ENCODE data around the gene PIM3. TPM values are rescaled to one million over a fixed set of nuclear protein-coding genes. Genes with fewer than 3 reads are reported as not detected.

The PIM3 gene
- polyA plus RNA-seq, 1 donor: 41.5 TPM

DNA sequence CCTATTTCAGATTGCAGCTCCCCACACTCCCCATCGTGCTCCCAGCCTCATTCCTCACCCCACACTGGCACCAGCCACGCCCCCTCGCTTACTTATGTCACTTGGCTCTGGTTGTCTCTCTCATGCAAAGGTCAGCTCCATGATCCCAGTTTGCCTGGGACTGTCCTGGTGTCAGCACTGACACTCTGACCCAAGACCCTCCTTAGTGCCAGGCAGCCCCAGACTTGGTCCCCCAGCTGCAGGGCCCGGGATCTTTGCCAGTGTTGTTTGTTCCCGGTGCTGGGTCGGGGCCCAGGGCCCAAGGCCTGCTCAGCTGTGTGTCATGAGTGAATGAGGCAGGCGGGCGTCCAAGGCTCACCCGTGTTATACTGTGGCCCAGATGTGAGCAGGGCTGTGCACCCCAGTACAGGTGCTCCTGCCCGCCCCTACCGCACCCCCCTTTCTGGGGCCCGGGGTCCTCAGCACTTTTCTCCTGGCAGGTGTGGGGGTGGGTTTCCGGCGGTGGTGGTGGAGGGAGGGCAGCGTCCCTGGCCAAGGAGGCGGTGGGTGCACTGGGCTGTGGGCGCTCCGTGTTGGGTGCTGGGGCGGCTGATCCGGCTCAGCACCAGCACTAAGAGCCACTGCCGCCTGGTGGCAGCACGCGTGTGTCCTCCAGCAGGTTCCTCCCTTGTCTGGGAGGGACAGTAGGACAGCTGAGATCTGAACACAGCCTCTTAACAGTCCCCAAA lies 32.5 kb downstream of the PIM3 start:
- Histone ChIP-seq H3K4me3 (ENCODE audit: low read length) (no peak overlapping the region), H3K9me3 (ENCODE audit: control insufficient read depth, low read depth, low read length) (peaks cover 14% of the 10 kb centered on the region), H3K27me3 (ENCODE audit: control insufficient read depth, insufficient read depth, low read length) (no peaks in the 10 kb centered on the region), H3K27ac (ENCODE audit: low read length) (no peak overlapping the region), H3K4me1 (ENCODE audit: control insufficient read depth, insufficient read depth, low read length) (peaks cover 22% of the 10 kb centered on the region), H3K36me3 (ENCODE audit: control insufficient read depth, insufficient read depth, low read length) (no peaks in the 10 kb centered on the region)
- WGBS (ENCODE audit: insufficient coverage, low lambda C conversion rate): 33% methylated on average over 1 of the region's 23 CpGs
- peak in 1 of 2 donors; percentile 58 for DNase-seq

- no peaks in the 10 kb centered on the region for H3K27me3 ChIP-seq (ENCODE audit: control insufficient read depth, insufficient read depth, low read length)
- H3K4me1 ChIP-seq (ENCODE audit: control insufficient read depth, insufficient read depth, low read length): peaks cover 22% of the 10 kb centered on the region
- no peaks in the 10 kb centered on the region for H3K36me3 ChIP-seq (ENCODE audit: control insufficient read depth, insufficient read depth, low read length)
- WGBS (ENCODE audit: insufficient coverage, low lambda C conversion rate): no CpG with 5 or more reads among the region's 11 CpGs
- DNase-seq: no peak
- no peak overlapping the region for H3K27ac ChIP-seq (ENCODE audit: low read length)
- H3K9me3 ChIP-seq (ENCODE audit: control insufficient read depth, low read depth, low read length): peaks cover 14% of the 10 kb centered on the region
- no peak overlapping the region for H3K4me3 ChIP-seq (ENCODE audit: low read length)
These were observed 33.2 kb downstream of the PIM3 start for GRCh38 chr22:49993649-49994360.

DNA sequence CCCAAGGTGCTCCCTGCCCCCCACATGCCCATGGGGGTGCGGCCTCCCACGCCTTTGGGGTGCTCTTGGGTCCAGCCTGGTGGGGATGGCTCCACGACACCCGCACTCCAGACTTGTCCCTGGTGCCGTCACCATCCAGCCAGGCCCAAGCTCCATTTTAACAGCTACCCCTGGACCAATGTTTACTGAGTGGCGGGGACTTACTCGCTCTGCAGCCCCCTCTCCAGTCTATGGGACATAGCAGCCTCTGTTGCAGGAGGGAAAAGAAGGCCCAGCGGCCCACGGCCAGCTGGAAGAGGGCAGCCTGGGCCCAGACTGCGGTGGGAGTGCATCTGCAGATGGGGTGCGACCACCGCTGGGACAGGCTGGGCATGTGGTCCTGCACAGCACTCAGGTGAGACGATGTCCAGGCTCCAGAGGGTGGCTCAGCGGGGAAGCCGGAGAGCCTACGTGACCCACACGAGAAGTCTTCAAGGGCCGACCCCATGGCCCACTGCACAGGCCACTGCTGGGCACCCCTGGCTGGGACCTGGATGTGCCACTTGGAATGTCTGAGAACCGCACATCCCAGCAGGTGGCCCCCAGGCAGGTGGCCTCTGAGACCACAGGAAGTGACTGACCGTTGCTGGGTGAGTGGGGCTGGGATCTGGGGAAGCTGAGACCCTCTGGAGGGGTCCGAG lies 33.9 kb downstream of the PIM3 start:
- no peak overlapping the region for H3K27ac ChIP-seq (ENCODE audit: low read length)
- H3K36me3 ChIP-seq (ENCODE audit: control insufficient read depth, insufficient read depth, low read length): no peaks in the 10 kb centered on the region
- peaks cover 14% of the 10 kb centered on the region for H3K9me3 ChIP-seq (ENCODE audit: control insufficient read depth, low read depth, low read length)
- WGBS (ENCODE audit: insufficient coverage, low lambda C conversion rate): no CpG with 5 or more reads among the region's 21 CpGs
- H3K4me3 ChIP-seq (ENCODE audit: low read length): no peak overlapping the region
- H3K4me1 ChIP-seq (ENCODE audit: control insufficient read depth, insufficient read depth, low read length): peaks cover 22% of the 10 kb centered on the region
- H3K27me3 ChIP-seq (ENCODE audit: control insufficient read depth, insufficient read depth, low read length): no peaks in the 10 kb centered on the region
- DNase-seq: no peak

GRCh38 chr22:49995041-49995360 lies 34.4 kb downstream of the PIM3 start:
- Histone ChIP-seq H3K27ac (ENCODE audit: low read length) (no peak overlapping the region), H3K4me3 (ENCODE audit: low read length) (no peak overlapping the region), H3K36me3 (ENCODE audit: control insufficient read depth, insufficient read depth, low read length) (no peaks in the 10 kb centered on the region), H3K27me3 (ENCODE audit: control insufficient read depth, insufficient read depth, low read length) (peaks cover 3% of the 10 kb centered on the region), H3K9me3 (ENCODE audit: control insufficient read depth, low read depth, low read length) (peaks cover 11% of the 10 kb centered on the region), H3K4me1 (ENCODE audit: control insufficient read depth, insufficient read depth, low read length) (peaks cover 22% of the 10 kb centered on the region)
- DNase-seq: peak in 1 of 2 donors; percentile 52
- WGBS (ENCODE audit: insufficient coverage, low lambda C conversion rate): no CpG with 5 or more reads among the region's 3 CpGs

DNA sequence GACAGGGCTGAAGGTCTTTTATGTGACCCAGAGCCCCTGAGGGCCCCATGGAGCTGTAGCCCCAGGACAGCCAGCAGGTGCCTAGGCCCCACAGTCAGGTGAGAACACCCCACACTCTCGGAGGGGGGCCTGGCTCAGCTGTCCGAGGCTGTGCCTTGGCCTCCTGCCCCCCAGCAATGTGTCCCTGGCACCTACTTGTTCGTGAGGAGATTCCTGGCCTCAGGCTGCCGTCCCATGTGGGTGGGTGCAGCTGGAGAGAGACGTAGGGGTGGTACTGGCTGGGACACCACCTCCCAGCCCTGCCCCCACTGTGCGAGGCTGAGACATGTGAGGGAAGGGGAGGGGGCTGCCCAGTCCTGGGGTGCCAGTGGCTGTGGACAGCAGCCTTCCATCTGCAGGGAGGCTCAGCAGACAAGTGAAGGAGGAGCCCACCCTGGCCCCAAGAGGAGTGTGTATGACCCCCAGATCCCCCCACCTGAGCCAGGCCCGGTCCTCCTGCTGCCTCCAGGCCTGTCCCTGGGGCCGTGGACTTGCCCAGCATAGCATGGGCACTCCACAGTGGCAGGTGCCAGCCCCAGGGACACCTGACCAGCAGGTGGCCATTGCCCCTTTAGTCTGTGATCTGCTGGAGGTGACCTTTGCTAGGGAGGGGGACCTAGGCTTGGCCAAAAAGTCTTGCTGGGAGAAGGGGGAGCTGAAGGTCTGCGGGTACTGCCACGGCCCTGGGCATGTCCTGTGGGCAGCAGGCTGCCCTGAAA lies 35.0 kb downstream of the PIM3 start:
- peak in 1 of 2 donors; percentile 53 for DNase-seq
- Histone ChIP-seq H3K27ac (ENCODE audit: low read length) (no peak overlapping the region), H3K4me1 (ENCODE audit: control insufficient read depth, insufficient read depth, low read length) (peaks cover 22% of the 10 kb centered on the region), H3K9me3 (ENCODE audit: control insufficient read depth, low read depth, low read length) (peaks cover 10% of the 10 kb centered on the region), H3K4me3 (ENCODE audit: low read length) (no peak overlapping the region), H3K27me3 (ENCODE audit: control insufficient read depth, insufficient read depth, low read length) (peaks cover 9% of the 10 kb centered on the region), H3K36me3 (ENCODE audit: control insufficient read depth, insufficient read depth, low read length) (no peaks in the 10 kb centered on the region)
- WGBS (ENCODE audit: insufficient coverage, low lambda C conversion rate): no CpG with 5 or more reads among the region's 10 CpGs

DNA sequence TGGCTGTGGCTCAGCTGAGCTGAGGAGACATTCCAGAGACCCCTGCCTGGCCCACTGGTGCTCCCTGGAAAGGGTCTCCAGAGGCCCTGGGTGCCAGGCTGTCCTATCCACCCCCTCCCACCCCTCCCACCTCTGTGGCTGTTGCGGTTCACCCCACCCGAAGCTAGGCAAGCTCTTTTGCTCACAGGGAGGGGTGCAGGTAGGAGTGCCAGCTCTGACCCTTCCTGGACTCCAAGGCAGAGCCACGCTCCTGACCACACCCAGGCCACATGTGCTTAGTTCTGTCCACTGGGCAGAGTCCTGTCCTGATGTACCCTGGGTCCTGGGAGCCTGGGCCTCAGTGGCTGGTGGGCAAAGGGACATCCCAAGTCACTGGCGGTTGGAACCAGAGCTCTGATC lies 35.5 kb downstream of the PIM3 start:
- Histone ChIP-seq H3K36me3 (ENCODE audit: control insufficient read depth, insufficient read depth, low read length) (no peaks in the 10 kb centered on the region), H3K4me1 (ENCODE audit: control insufficient read depth, insufficient read depth, low read length) (peaks cover 22% of the 10 kb centered on the region), H3K27ac (ENCODE audit: low read length) (no peak overlapping the region), H3K4me3 (ENCODE audit: low read length) (no peak overlapping the region), H3K9me3 (ENCODE audit: control insufficient read depth, low read depth, low read length) (peaks cover 9% of the 10 kb centered on the region), H3K27me3 (ENCODE audit: control insufficient read depth, insufficient read depth, low read length) (peaks cover 10% of the 10 kb centered on the region)
- DNase-seq: peak; percentile 68 to 80
- WGBS (ENCODE audit: insufficient coverage, low lambda C conversion rate): no CpG with 5 or more reads among the region's 4 CpGs

DNA sequence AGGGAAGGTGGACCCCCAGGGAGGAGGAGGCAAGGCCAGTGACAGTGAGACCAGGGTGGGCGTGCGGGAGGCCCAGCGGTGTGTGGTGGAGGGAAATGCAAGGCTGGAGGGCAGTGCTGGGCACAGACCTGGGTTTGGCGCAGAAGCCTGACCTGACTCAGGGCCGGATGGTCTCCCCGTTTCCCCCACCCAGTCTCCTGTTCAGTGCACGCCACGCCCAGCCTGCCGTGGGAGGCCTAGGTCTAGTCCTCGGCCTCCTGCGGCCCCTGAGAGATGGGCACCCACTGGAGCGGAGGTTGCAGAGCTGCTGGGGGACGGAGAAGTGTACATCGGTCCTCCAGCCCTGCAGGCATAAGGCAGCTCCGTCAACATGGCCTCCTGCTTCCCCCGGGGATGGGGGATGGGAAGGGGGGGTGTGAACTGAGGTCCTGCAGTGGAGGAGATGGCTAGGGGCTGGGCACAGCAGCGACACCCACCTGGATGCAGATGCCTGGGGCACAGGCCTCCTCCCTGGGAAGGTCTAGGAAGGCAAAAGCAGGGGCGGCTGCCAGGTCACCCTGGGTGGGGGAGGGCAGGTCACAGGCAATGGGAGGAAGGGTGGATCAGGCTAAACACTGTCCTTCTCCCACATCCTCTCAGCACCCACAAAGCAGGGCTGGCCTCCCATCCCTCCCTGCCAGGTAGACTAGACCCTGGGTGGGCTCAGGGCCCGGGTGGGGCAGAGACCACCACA lies 36.1 kb downstream of the PIM3 start:
- Histone ChIP-seq H3K9me3 (ENCODE audit: control insufficient read depth, low read depth, low read length) (peaks cover 5% of the 10 kb centered on the region), H3K27ac (ENCODE audit: low read length) (no peak overlapping the region), H3K4me3 (ENCODE audit: low read length) (no peak overlapping the region), H3K4me1 (ENCODE audit: control insufficient read depth, insufficient read depth, low read length) (peaks cover 22% of the 10 kb centered on the region), H3K27me3 (ENCODE audit: control insufficient read depth, insufficient read depth, low read length) (peaks cover 10% of the 10 kb centered on the region), H3K36me3 (ENCODE audit: control insufficient read depth, insufficient read depth, low read length) (no peaks in the 10 kb centered on the region)
- no peak for DNase-seq
- no CpG with 5 or more reads among the region's 19 CpGs for WGBS (ENCODE audit: insufficient coverage, low lambda C conversion rate)

GRCh38 chr22:49997251-49997599 lies 36.7 kb downstream of the PIM3 start:
- H3K27ac ChIP-seq (ENCODE audit: low read length): no peak overlapping the region

GRCh38 chr22:49997932-49998717 lies 37.6 kb downstream of the PIM3 start:
- WGBS (ENCODE audit: insufficient coverage, low lambda C conversion rate): no CpG with 5 or more reads among the region's 21 CpGs
- H3K9me3 ChIP-seq (ENCODE audit: control insufficient read depth, low read depth, low read length): peaks cover 5% of the 10 kb centered on the region
- no peak for DNase-seq
- H3K27ac ChIP-seq (ENCODE audit: low read length): no peak overlapping the region
- H3K4me1 ChIP-seq (ENCODE audit: control insufficient read depth, insufficient read depth, low read length): peaks cover 20% of the 10 kb centered on the region
- peaks cover 10% of the 10 kb centered on the region for H3K27me3 ChIP-seq (ENCODE audit: control insufficient read depth, insufficient read depth, low read length)
- no peaks in the 10 kb centered on the region for H3K36me3 ChIP-seq (ENCODE audit: control insufficient read depth, insufficient read depth, low read length)
- no peak overlapping the region for H3K4me3 ChIP-seq (ENCODE audit: low read length)

More at GRCh38 chr22:49997251-49997599, 36.7 kb downstream of the PIM3 start:
- Histone ChIP-seq H3K4me3 (ENCODE audit: low read length) (no peak overlapping the region), H3K4me1 (ENCODE audit: control insufficient read depth, insufficient read depth, low read length) (peaks cover 22% of the 10 kb centered on the region), H3K9me3 (ENCODE audit: control insufficient read depth, low read depth, low read length) (peaks cover 5% of the 10 kb centered on the region), H3K36me3 (ENCODE audit: control insufficient read depth, insufficient read depth, low read length) (no peaks in the 10 kb centered on the region), H3K27me3 (ENCODE audit: control insufficient read depth, insufficient read depth, low read length) (peaks cover 10% of the 10 kb centered on the region)
- DNase-seq: no peak
- no CpG with 5 or more reads among the region's 12 CpGs for WGBS (ENCODE audit: insufficient coverage, low lambda C conversion rate)
